GM18861 (cell line): Measurements from ENCODE around the gene SPANXN3.
"Not testable (repeated sequence)": the region's sequence is repeated elsewhere in the genome, so short reads cannot be mapped to it uniquely, and the experiment has no call there.

Source experiments
- ATAC-seq: cut with Tn5 transposase; IDR thresholded peaks from one replicate; pipeline ENCODE4 v1.9.1; 2021; ENCODE audit not compliant: unreplicated experiment

SPANXN3 gene, protein sequence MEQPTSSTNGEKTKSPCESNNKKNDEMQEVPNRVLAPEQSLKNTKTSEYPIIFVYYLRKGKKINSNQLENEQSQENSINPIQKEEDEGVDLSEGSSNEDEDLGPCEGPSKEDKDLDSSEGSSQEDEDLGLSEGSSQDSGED

DNA sequence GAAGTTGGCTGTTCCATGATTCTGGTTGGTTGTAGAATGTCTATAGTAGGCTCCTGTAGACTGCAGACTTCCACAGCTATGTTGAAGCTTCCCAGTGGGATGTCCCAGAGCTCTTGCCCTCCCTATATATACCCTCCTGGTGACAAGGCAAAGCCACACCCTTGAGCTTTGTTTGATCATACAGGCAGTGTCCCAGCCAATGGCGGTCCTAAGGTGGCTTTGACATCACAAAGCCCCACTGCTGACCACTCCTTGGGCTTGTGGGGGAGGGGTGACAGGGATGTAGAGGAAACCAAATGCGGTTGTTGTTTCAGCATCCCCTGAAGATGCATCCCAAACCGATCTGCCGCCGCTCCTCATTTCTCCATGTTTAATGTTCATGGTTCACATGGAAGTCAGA lies at the start of gene SPANXN3:
Gene SPANXN3 (minus strand): TSS at position 101 of the 400 bp plus-strand sequence. CDS start 84 bp downstream, at position 17.
- ATAC-seq, result not testable (repeated sequence)

DNA sequence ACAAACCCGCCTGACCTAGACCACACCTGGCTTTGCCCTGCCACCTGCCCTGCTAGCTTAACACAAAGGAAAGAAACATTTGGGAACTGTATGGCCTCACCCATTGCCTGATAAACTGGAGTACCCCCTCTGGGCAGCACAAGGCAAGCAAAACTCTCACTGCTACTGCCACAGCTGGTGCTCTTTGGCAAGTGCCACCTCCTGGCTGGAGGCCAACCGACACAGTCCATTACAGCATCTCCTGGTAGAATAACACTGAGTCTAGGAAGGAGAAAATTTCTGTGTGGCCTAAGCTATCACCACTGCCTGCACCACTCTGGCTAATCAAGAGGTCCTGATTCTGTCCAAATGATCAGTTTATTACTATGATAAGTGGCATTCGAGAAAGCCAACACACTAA lies 18.9 kb upstream of the SPANXN3 start:
- no peak for ATAC-seq

DNA sequence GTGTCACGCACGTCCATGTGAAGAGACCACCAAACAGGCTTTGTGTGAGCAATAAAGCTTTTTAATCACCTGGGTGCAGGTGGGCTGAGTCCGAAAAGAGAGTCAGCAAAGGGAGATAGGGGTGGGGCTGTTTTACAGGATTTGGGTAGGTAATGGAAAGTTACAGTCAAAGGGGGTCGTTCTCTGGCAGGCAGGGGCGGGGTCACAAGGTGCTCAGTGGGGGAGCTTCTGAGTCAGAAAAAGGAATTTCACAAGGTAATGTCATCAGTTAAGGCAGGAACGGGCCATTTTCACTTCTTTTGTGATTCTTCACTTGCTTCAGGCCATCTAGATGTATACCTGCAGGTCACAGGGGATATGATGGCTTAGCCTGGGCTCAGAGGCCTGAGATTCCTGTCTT lies 15.1 kb downstream of the SPANXN3 start:
- not testable (repeated sequence) for ATAC-seq

DNA sequence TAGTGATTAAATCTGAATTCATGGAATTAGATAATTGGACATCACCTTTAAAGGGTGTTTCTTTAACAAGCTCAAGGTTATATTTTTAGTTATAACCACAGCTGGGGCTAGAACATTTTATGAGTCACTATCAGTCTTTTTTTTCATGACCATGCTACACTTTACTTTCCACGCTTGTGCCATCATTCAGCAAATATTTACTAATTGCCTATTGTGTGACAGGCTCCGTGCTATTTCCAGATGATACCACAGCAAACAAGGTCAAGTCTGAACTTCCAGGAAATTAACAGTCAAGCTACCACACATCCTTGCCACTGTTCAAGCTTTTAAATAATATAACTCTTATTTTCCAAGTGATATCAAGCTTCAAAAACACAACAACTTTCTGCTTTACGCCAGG lies 16.5 kb downstream of the SPANXN3 start:
- no peak for ATAC-seq

DNA sequence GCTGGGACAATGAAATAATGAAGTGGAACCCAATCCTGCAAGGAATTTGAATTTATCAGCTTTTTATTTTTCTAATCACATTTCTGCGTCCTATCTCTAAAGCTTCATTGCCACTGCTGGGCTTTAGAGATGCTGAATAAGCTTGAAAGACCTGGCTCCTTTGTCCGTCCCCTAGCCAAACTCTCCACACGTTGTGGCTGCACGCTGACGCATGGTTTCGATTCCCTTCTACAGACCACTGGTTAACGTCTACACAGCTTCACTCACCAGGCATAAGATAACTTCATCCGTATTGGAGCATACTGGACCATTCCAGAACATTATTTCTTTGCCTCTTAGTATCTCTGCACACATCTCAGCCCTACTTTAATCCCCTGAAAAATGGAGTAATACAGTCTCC lies 31.2 kb downstream of the SPANXN3 start:
- no peak for ATAC-seq

DNA sequence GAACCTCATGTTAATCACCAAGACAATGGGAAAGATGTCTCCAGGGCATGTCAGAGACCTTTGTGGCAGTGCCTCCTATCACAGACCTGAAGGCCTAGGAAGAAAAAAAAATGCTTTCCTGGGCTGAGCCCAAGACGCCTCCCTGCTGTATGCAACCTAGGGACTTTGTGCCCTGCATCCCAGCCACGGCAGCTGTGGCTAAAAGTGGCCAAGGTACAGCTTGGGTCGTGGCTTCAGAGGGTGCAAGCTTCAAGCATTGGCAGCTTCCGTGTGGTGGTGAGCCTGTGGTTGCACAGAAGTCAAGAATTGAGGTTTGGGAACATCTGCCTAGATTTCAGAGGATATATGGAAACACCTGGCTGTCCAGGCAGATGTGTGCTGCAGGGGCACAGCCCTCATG lies 40.5 kb downstream of the SPANXN3 start:
- no peak for ATAC-seq

DNA sequence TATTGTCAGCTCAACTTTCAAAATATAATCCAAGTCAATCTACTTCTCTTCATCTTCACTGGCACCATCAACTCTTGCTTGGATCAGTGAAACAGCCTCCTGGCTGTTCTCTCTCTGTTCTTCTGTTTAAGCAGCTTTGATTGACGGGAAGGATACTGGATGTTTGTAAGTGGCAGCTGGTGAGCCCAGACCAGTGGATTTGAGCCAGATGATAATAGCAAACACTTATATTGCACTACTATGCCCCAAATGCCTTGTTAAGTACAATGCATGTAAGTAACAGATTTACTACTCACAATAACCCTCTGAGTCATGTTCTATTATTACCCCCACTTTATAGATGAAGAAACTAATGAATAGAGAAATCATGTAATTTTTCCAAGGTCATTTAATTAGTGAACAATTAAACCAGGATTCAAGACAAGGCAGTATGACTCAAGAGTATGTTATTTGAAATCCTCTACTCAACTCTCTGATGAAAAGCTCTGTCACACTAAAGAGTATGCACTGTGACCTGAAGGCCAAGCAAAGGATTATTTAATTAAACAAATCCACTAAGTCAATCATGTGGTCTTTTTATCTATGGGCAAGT lies 44.8 kb downstream of the SPANXN3 start:
- no peak for ATAC-seq

DNA sequence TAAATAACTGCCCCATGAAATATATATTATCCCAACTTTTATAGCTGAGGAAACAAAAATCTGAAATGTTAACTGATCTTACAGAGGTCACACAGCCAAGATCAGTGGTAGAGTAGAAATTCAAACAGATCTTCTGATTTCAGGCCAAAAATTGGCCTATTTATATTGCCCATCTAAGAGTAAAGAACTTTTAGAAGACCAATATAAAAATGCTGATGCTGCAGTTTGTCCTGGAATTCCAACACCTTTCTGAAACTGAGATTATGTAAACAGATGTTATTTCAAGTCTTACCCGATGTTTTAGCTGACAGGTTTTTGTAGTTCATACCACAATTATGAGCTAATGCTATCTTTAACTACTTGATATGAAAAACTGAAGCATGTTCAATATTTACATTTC lies 51.1 kb downstream of the SPANXN3 start:
- no peak for ATAC-seq

DNA sequence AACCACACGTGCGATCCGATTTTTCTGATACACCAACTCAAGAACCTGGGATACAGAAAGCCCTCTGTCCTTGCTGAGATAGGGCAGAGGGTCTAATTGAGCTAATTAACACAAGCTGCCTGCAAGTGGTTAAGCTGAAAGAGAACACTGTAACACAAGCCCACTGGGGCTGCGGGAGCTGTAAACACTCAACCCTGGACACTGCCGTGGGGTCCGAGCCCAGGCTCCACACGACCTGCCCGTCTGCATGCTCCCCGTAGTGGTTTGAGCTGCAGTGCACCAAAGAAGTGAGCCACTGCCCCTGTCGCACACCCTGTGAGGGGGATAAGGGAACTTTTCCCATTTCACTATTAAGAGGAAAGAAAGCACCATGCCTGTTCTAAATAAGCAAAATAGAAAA lies 54.6 kb downstream of the SPANXN3 start:
- no peak for ATAC-seq

DNA sequence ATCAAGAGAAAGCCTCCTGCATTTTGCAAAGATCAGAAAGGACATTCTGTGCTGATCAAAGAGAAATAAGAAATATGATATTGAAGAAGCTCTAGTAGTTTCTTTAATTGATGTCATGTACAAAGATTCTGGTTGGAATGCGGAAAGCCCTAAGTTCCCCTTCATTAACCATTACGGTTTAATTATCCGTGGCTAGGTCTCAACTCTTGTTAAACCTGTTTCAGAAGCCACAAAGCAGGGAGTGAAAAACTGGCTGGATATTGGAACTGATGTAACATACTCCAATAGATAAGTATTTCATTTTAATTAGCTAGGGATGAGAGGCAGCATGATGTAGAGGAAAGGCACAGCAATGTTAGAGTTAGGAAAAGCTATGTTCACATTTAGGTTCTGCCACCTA lies 55.7 kb downstream of the SPANXN3 start:
- no peak for ATAC-seq
